SH-SY5Y (cell line): Measurements from ENCODE around the gene TMIE.

Source experiments
- GATA2 ChIP-seq: IDR thresholded peaks from 2 replicates; pipeline ENCODE4 v1.6.1; 2011; ENCODE audit warnings: mild to moderate bottlenecking, low read depth, low read length
- GATA3 ChIP-seq: IDR thresholded peaks from 2 replicates; pipeline ENCODE4 v1.6.1; 2011; ENCODE audit warnings: low read depth, mild to moderate bottlenecking, low read length, moderate library complexity

TMIE gene

DNA sequence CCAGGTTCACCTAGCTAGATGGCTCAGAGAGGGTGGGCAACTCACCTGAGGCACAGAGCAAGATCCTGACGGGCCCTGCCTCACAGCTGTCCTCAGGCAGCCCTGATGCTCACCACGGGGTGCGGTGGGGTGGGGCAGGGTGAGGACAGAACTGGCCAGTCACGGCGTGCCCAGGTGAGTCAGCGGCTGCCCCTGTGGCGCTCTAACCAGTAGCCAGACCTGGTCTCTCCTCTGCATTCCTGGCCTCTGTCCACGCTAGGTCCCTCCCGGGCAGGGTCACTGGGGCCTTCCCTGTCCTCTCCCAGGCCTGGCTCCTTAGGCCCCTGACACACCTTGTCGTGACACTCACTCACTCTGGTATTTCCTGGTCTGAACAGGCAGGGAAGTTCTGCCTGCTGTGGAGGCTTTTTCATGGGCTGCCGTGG is 8.6 kb upstream of the TMIE start:
- TF ChIP-seq GATA3 (no peak), GATA2 (no peak)

DNA sequence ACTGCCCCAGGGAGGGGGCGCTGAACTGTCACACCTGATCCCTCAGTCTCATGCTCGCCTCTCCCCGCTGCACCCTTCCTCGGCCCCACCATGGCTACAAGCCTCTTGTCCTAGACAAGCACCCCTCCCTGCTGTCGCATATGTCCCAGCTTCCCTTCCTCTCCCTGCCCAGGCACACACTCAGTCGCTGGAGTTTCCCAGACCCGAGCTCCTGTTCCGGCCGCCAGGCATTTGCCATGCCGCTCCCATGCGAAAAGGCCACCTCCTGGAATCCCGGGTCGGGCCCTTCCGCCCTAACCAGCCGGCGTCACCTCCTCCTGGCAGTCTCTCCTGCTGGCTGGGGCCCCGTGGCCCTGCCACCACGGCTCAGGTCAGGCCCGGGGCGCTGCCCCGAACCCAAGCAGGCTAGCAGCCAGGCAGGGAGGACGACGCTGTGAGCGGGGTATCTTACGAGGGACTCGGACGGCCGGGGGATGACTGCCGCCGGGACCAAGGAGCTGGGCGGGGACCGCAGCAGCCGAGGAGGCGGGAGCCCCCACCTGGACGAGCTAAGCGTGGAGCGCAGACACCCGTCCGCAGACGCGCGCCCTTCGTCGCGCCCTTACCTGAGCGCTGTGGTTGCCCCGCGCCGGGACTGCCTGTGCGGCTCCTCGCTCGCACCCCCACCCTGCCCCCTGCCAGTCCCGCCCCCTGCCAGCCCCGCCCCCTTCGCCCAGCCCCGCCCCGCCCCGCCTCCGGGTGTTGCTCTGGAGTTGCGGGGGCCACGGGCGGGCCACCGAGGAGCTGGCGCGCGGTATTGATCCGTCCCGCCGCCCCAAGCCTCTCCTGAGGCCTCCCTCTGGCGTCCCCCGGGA is 7.9 kb upstream of the TMIE start, which contains the start of gene ALS2CL:
TSS of gene ALS2CL (minus strand) at position 642 of the 854 bp plus-strand sequence. CDS start 4,239 bp downstream, outside the sequence.
- TF ChIP-seq GATA2 (no peak), GATA3 (no peak)

DNA sequence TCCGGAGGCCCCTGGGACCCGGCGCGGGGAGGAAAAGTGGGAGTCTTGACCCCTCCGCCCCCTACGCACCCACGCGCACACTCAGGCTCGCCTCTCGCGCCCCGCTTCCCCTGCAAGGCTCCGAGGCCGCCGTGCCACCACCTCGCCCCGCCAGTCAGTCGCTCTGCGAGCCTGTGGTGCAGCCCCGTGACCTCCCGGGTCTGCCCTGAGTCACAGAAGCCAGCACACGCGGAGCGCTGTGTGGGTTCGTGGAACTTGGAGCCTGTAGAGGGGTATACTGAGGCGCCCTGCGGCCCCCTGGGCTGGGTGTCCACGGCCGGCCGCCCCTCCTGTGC is 7.3 kb upstream of the TMIE start:
- no peak for TF ChIP-seq GATA3
- TF ChIP-seq GATA2, result no peak

DNA sequence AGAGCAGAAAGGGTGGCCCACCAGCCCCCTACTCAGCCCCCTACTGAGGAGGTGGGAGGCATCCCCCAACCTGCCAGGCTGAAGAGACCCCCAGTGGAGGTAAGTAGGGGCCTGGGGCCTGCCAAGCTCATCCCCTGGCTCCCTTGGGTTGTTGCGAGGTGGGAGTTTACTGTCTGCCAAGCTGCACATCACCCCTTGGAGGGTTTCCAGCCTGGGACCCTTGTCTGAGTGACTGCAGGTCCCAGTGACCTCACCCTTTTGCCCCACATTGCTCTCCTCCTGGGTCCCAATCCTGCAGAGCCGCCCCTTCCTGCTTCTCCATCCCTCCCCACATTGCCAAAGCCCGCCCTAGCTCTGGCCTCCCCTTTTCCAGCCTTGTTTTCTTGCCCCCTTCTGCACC is 6.7 kb upstream of the TMIE start:
- TF ChIP-seq GATA2 (no peak), GATA3 (no peak)

DNA sequence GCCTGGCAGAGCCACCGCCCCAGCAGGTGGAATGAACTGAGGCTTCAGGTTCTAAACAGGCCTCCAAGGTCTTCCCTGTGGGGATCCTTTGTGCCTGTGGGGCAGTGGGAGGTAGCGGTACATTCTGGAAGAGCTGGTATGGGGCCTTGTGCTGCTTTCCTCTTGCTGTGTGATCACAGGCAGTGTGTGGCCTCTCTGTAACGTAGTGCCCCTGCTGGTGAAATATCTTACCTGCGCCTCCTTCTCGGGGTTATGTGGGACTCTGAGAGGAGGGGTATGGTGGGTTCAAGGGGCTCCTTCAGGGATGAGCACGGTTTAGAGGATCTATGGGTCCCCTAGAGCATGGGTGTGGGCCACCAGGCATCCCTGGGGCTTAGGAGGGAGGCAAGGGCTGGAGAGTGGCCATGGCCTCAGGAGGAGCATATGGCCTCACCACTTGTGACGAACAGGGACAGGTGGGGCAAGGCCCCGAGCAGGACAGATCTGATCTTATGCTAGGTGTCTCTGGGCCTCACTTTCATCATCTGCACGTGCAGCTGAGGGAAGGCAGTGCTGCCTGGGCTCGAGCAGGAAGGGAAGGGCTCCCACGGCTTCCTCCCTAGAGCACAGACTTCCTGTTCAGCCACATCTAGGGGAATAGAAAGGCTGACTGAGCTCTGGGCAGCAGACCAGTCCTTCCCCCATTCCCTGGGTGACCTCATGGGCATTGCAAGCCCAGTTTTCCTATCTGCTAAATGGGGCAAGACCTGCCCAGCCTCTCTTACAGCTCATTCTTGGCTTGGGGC is 5.8 kb upstream of the TMIE start:
- TF ChIP-seq GATA2, result no peak
- TF ChIP-seq GATA3, result no peak

DNA sequence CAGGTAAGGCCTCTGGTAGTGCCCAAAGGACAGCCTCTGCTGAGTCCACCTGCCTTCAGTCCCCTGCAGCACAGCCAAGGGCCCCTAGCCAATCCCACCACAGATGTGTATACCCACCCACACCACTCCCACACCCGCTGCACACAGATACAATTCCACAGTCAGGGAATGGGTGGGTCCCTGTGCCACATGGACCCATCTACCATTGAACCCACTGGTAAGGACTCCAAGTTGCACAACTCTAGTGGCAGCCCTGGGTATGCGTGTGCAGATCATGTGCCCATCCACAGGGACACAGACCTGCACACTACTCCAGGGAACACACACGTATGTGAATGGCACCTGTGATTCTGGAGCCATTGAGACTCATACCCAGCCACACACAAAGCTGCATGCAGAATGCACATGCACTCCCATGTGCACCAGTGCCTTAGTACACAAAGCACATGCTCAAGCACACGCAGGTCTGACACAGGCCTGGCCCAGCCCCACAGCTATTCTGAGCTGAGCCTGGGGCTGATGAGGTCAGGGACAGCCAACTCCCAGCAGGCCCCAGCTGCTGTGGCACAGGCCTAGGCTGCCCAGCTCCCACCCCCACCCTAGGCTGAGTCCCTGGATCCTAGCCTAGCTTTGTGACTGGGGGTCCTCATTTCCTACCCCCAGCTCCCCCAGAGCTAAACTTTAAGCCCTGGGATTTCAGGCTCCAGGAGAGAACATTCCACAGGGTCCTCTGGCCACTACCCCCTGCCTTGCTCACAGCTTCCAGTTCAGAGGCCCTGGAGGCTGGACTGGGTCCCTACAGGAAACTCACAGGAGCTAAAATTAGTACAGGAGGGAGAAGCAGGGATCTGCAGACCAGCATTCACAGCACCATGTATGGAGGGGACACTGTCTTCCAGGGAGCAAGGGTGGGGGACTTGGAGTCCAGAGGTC is 5.0 kb upstream of the TMIE start:
- TF ChIP-seq GATA2 (no peak), GATA3 (no peak)

DNA sequence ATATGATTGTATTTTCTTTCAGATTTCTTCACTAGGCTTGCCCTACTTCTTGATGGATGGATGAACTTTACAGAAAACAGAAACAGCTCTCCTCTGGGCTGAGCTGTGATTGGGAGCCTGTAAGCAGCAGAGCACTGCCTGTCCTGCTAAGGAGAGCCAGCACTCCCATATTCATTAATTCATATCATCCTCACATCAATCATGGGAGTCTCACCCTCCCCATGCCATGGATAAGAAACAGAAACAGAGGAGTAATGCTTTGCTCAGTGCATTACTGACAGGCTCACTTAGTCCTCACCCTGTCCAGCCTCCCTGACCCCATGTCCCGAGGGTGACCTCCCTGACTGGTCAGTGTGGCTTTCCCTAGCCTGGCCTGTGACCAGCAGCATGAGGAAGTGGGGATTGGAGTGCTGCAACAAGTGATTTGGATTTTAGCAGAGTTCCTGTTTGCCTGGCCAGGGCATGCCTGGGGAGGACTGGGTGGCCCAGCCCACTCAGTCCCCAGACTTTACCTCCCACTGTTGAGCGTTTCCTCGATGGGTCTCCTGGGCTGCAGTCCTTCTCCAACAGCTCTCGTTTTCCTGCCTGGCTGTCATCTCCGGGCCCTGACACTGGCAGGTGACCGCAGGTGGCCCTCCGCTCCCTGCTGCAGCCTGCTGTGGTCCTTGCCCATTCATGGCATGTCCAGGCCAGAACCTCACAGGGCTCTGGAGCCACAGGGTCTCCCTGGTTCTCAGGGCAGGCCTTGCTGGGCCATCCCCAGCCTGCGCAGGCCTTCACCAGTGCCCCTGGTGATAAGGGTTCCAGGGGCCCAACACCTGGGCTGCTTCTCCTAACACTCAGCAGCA is 1.3 kb upstream of the TMIE start:
- no peak for TF ChIP-seq GATA3
- TF ChIP-seq GATA2, result no peak

DNA sequence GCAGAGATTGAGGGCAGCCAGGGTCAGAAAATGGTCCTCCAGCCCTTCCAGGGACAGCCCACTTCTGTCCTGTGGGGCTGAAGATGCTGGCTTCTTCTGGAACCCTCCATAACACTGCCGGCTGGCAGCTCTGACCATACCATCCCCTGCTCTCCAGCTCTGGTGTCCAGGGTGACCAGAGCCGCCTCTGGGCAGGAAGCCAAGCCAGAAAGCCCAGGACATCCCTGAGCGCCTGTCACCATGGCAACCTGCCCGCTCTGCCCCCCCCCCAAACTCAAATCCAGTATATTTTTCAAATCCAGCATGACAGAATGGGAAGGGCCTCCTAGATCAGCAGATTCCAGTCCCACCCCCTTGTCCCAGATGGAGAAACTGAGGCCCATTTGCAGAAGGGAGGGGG is 420 bp upstream of the TMIE start:
- TF ChIP-seq GATA2, result peak; percentile 40; the same call in 1 of the 2 replicates
- TF ChIP-seq GATA3, result no peak

DNA sequence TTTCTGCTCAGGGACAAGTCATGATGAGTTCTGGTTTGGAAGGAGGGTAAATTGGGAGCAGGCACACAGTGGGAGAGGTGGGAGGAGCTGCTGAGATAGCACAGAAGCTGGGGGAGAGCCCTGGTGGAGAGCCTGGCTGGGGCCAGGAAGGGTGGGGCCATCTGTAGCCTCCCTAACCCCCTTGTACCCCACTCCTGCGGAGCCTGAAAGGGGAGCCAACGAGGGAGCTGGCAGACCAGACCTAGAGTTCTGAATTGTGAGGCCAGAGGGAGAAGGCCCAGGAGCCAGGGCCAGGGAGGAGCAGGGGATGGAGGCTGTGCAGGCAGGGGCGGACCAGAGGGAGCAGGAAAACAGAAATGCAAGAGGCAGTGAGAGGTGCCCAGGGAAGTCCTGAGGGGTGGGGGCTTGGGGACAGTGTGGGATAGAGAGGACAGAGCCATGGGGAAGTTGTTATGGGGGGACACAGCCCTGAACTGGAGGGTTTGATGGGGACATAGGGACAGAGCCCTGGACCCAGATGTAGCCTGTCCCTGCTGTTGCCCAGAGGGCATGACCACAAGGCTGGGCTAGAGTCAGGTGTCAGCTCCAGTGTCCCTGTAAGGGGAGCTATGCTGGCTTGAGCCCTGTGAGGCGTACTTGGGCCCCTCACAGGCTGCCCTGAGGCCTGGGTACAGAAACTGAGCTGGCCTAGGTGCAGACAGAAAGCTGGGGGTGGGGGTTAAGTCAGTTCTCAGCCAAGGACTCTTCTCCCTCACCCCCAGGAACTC is 1.2 kb downstream of the TMIE start:
- TF ChIP-seq GATA3, result no peak
- TF ChIP-seq GATA2, result no peak

DNA sequence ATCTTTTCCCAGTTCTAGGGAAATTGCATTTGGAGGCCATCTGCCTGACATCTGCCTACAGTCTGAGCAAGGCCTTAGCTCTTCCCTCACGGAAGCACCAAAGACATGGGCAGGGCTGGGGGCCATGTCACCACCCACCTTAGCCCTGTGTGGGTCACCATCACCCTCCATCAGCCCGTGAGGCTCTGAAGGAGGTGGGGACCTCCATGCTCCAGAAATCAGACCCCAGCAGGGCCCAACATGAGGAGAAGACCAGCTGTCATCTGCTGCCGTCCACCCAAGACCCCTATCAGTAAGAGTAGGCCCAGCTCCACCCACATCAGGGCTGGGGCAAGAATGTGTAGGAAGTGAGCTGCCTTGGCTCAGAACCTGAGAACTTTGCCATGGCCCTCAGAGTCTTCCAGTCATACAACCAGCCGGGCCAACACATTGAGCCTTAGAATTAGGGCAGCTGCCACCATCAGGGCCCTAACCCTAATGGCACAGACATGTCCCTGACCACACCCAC is 1.9 kb downstream of the TMIE start:
- no peak for TF ChIP-seq GATA3
- no peak for TF ChIP-seq GATA2

DNA sequence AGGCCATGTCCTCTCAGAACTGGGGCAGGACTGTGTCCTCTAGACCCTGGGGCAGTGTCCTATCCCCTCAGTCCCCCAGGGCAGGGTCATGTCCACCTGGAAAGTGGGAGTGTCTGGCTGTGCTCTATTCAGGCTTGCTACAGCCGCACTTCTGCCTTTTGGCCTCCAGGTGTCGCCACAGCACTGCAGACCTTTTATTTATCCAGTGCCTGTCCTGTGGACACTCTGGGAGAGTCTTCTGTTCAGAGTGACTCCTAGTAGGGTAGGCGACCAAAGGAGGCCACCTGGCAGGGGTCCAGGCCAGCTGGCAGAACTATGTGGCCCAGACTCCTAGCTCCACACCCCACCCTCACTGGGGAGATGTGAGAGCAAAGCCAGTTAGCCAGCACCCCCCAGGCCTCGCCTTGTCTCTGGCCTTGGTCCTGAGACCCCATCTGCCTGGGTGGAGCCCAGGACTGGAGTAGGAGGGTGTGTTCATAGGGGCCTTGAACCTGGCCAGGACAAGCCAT is 3.9 kb downstream of the TMIE start:
- TF ChIP-seq GATA2 (no peak), GATA3 (no peak)

DNA sequence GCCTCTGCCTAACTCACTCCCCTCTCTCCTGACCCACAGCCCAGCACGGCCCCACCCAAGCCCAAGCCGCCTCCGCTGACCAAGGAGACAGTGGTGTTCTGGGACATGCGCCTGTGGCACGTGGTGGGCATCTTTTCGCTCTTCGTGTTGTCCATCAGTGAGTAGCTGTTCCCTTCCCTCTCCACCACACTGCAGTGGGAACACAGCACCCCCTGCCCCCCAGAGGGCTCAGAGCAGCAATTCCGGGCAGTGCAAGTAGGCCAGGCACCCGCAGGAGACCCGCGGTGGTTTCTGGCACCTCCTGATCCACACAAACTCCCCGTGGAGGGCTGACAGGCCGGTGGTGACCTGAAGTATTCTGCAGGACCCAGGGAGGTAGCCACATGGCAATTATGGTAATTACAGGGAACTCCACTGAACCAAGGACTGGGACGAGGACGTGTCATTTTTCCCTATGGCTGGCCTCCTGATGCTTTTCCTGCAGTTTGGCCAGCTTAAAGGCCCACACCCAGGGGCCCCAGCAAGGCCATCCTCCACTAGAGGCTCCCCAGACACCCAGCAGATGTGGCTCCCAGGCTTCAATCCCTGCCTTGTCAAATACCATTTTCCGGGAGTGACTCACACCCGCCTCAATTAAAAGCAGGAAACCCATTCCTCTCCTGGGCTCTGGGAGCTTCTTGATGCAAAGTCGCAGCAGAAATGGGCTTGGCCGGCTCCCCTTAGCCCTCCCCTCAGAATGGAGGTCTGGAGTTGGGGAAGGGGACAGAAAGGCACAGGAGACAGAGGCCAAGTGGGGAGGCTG is 4.8 kb downstream of the TMIE start:
- TF ChIP-seq GATA2 (no peak), GATA3 (no peak)
